Testis (tissue), 2 donors: ENCODE data around the gene NEURL1.

Experiments
- POLR2A ChIP-seq: fragments of 450-650 bp; IDR thresholded peaks from one replicate; pipeline ENCODE4 v1.6.1; 2017; ENCODE audit warnings: antibody characterized with exemption, mild to moderate bottlenecking, moderate library complexity
- TF ChIP-seq, protein P1 (sequence below), 3 experiments: fragments of 450-650 bp in 2 of 3; fragments of 200-600 bp in 1 of 3; sonication (generic) in 1 of 3; IDR thresholded peaks; one replicate each; pipeline ENCODE4 v1.5.1; 2016 to 2019; ENCODE audit warnings: antibody characterized with exemption in 3 of 3, mild to moderate bottlenecking in 2 of 3, moderate library complexity in 1 of 3

DNA sequence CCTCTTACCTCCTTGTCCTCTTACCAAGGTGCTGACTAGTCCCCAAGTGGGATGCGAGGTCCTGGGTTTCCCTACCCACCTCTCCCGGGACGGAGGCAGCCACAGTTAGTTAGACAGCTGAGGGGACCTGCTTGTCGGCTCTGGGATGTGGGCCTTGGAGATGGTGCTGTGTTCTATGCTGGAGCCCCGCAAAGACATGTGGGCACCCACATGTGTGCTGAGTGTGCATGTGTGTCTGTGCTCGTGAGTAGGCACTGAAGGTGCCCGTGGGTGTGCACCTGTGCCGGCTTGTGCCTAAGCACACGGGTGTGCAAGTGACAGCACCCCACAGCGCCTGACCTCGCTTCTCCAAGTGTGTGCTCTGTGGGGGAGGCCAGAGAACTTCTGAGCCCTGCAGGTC is 62.2 kb downstream of the NEURL1 start:
- TF ChIP-seq, protein P1, sequence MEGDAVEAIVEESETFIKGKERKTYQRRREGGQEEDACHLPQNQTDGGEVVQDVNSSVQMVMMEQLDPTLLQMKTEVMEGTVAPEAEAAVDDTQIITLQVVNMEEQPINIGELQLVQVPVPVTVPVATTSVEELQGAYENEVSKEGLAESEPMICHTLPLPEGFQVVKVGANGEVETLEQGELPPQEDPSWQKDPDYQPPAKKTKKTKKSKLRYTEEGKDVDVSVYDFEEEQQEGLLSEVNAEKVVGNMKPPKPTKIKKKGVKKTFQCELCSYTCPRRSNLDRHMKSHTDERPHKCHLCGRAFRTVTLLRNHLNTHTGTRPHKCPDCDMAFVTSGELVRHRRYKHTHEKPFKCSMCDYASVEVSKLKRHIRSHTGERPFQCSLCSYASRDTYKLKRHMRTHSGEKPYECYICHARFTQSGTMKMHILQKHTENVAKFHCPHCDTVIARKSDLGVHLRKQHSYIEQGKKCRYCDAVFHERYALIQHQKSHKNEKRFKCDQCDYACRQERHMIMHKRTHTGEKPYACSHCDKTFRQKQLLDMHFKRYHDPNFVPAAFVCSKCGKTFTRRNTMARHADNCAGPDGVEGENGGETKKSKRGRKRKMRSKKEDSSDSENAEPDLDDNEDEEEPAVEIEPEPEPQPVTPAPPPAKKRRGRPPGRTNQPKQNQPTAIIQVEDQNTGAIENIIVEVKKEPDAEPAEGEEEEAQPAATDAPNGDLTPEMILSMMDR (IDR thresholded peaks at IDR 0.05) = no peak
- TF ChIP-seq POLR2A = no peak
